NCI-H524 (cell line): ENCODE data around the gene JARID2.
"Not testable (repeated sequence)": the region's sequence is repeated elsewhere in the genome, so short reads cannot be mapped to it uniquely, and the experiment has no call there.

Source experiments
- DNase-seq, 2 experiments: peaks; one replicate each; lab custom pipeline; 2025; lab: John Stamatoyannopoulos, UW

Gene JARID2

GRCh38 chr6:15399641-15400470, 154.0 kb downstream of the JARID2 start:
- DNase-seq, result peak; percentile 55 to 72

- DNase-seq, result peak; percentile 40 to 60
Observed at GRCh38 chr6:15400572-15401004, 154.7 kb downstream of the JARID2 start.

GRCh38 chr6:15401120-15401519, 155.3 kb downstream of the JARID2 start:
- DNase-seq, result peak in 1 of 2 experiments; percentile 11

GRCh38 chr6:15401769-15402250, 155.9 kb downstream of the JARID2 start:
- no peak for DNase-seq

- DNase-seq, result no peak
Observed at GRCh38 chr6:15402406-15403045, 156.7 kb downstream of the JARID2 start.

DNA sequence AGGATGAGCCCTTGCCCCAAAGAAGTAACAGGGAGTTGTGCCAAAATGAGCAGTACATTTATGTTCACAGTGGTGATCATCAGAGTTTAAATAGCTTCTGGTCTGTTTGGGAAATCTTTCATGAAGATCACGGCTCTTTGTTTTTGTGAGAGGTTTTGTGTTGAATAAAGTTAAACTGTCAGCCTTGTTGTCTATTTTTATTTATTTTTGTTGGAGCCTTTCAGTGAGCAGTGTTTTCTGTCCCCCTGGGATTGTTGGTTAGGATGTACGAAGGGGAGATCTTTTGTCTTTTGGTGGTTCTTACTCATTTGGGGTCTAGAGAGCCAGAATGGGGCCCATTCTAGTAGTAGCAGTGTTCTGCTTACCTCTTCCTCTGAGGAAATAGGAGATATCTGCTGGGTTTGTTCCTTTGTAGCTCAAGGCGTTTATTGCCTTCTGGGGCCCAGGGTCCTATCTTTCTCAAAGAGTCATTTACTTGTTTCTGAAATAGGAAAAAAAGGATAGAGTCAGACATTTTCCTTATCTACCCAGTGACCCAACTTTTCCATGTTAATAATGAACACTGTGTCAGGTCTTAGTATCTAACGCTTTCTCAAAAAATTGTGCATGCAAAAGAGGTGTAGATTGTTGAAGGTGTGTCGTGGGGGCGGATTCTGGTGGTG, 157.4 kb downstream of the JARID2 start:
- DNase-seq, result no peak

GRCh38 chr6:15404685-15404980, 158.8 kb downstream of the JARID2 start:
- no peak for DNase-seq

DNA sequence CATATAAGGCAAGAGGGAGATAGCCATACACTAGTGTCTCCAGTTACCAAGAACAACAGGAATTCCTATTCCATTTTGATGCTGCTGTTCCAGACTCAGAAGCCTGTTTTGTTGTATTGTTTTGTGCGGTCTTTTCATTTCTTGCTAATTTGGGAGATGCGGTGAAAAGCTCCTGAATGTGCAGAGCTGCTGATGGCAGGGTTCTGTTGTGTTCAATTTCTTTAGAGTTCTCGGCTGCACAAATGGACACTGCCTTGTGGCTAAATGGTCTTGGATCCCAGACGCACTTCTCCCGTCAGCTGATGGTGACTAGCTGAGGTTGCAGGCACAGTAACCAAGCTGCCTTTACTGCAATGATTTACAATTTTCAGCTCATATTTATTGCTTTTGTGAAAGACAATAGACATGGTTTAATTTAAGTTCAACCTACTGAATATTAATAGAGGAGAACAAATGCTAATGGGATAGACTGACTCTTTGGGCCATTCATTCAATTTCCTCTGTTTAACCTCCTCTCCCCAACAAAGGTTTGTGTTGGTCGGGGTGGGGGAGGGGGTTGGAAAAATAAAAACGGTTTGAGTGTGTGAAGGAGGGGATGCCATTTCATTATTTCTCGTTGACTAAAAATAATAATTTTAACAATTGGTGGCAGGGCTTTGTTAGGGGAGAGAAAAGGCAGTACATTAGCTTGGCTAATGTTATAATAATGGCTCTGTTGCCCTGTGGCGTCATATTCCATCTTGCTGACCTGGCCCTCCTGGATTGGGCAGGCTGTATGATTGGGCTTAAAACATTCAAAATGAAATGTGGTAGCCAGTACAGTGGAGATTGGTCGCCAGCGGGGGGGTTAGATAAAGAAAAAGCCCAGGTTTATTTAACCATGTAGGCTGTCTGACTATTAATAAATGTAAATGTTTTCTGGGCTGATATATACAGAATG, 159.5 kb downstream of the JARID2 start:
- no peak for DNase-seq

- DNase-seq, result no peak
Observed at GRCh38 chr6:15406452-15406851, 160.6 kb downstream of the JARID2 start.

DNA sequence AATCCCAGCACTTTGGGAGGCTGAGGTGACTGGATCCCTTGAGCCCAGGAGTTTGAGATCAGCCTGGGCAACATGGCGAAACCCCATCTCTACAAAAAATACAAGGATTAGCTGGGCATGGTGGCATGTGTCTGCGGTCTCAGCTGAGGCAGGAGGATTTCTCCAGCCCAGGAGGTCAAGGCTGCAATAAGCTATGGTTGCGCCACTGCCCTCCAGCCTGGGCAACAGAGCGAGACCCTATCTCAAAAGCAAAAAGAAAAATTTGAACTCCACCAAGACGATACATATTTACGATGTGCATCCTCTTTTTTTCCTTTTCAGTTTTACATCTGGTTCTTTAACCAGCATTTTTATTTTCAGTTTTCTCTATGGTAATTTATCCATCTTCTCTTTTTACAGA, 162.1 kb downstream of the JARID2 start:
- DNase-seq, result no peak

DNA sequence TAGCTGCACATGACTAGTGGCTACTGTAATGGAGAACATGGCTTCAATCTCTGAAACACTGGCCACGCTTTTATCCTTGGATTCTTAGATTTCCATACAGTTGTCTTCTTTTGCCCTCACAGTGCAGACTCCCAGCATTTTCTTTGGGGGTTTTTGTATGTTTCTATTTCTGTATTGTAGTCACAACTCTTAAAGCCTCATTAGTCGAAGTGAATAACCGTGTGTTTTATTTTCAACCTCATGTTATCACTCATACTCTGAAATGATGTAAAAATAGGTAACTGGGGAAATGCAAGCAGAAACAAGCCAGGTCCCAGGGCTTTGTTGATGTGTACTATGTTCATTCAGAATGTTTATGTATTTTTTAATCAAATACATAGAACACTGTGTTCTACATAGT, 162.9 kb downstream of the JARID2 start:
- DNase-seq, result no peak

DNA sequence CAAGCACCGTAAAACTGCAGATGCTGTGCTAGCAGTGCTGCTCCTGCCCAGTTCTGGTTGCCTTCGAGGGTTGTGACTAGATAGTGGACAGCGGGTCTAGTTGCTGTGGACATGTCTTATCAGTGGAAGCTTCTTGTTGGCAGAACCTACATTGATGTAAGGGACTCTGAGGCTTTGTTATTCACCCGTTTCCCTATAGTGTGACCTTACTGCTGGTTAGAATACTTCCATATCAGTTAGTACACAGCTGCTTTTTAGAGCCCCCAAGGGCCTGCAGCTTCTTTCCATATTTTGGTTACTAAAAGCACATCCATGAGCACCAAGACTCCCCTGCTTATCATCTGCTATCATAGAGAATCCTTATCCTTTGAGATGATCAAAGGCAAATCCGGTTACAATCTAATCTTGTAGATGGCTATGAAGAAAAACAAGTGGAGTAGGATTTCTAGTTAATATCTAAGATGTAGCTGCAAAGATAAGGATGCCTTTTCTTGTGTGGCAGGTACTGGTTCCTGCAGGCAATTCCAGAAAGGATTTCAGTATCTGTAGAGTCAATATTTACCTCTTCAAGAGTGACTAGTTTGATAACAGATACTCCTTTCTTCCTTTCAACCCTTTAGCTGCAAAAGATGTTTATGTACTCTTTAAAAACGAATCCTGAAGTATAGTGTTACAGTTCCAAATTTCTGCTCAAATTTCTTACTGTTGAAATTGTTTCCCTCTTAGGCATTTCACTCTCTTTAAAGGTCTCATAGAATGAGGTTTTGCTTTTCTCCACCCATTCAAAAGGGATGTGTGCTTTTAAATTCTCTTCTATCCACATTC, 163.6 kb downstream of the JARID2 start:
- DNase-seq, result no peak

- no peak for DNase-seq
Observed at GRCh38 chr6:15410126-15410391, 164.2 kb downstream of the JARID2 start.

- no peak for DNase-seq
Observed at GRCh38 chr6:15410752-15411151, 164.9 kb downstream of the JARID2 start.

DNA sequence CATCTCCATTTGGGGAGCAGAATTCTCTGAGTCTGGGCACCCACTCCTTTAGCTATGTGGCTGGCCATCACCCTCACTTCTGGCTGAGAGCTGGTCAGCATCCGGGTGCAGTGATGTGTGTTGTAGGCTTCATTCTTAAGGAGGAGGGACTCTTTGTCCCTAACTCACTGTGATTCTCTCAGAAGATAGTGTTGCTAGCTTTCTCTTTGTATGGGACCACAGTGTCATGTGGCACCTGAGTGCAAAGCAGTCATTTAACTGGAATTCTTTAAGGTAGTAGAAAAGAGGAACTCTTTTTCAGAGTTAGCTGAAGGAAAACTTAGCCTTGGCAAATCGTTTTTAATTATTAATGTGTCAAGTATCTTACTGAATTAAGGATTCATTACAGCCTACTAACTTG, 165.9 kb downstream of the JARID2 start:
- DNase-seq, result no peak

DNA sequence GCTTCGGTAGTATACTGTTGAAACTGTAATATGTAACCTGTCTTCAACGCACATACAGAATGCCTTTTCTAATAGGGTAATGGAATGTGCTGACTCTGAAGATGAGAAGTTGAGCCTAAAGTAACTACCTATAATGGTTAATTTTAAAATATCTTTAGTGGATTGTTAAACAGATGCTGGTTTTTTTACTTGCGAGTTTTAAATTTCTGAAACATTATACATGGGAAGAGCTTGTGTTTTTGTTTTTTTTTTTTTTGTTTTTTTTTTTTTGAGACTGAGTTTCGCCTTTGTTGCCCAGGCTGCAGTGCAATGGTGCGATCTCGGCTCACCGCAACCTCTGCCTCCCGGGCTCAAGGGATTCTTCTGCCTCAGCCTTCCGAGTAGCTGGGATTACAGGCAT, 166.9 kb downstream of the JARID2 start:
- DNase-seq, result no peak

GRCh38 chr6:15413466-15414234, 167.8 kb downstream of the JARID2 start:
- DNase-seq, result peak; percentile 53 to 79

- DNase-seq, result no peak
Observed at GRCh38 chr6:15414235-15414612, 168.4 kb downstream of the JARID2 start.

DNA sequence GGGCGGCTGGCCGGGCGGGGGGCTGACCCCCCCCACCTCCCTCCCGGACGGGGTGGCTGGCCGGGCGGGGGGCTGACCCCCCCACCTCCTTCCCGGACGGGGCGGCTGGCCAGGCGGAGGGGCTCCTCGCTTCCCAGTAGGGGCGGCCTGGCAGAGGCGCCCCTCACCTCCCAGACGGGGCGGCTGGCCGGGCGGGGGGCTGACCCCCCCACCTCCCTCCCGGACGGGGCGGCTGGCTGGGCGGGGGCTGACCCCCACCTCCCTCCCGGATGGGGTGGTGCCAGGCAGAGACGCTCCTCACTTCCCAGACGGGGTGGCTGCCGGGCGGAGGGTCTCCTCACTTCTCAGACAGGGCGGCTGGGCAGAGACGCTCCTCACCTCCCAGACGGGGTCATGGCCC, 169.8 kb downstream of the JARID2 start:
- not testable (repeated sequence) for DNase-seq

DNA sequence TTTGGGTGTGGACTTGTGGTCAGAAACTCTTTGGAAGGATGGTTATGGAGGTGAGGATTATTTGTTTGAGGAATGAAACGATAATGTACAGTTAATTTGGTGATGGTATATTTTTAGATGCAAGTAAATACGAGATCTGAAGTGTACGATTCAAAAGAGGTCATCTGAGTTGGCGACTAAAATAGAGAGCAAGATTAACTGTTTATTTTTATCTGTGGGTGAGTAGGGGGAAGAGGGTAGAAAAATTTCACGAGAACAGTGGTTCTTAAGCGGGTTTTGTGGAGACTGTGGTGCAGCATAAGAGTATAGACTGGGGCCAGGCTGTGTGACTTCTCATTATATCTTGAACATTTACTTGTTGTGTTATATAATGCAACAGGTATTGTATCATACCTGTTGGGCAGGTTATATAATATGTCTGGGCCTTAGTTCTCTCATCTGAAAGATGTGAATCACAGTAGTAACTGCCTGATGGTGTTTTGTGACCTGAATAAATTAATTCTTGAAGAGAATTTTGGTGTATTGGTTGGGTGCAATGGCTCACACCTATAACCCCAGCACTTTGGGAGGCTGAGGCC, 171.2 kb downstream of the JARID2 start:
- no peak for DNase-seq
